NOMO-1 treated with DMSO at 0.1 percent for 48 hours (cell line): ENCODE measurements around the gene MAG.

Experiments used
- DNase-seq: peaks from one replicate; lab custom pipeline; 2025; ENCODE audit not compliant: unreplicated experiment; lab: John Stamatoyannopoulos, UW

Gene MAG

GRCh38 chr19:35315883-35316282 is 23.9 kb downstream of the MAG start:
- DNase-seq = no peak

- DNase-seq = no peak
Measured at GRCh38 chr19:35316560-35316959, 24.6 kb downstream of the MAG start.

GRCh38 chr19:35317464-35318043 is 25.6 kb downstream of the MAG start:
- DNase-seq = no peak

- DNase-seq = peak; percentile 30
Measured at GRCh38 chr19:35318679-35319448, 26.9 kb downstream of the MAG start.

- peak; percentile 72 for DNase-seq
Measured at GRCh38 chr19:35320065-35320713, 28.2 kb downstream of the MAG start.

GRCh38 chr19:35321291-35321690 is 29.3 kb downstream of the MAG start:
- DNase-seq = no peak

- no peak for DNase-seq
Measured at GRCh38 chr19:35322014-35322413, 30.1 kb downstream of the MAG start.

GRCh38 chr19:35327642-35328041 is 35.7 kb downstream of the MAG start:
- DNase-seq = no peak

- DNase-seq = peak; percentile 74
Measured at GRCh38 chr19:35328851-35329285, 36.9 kb downstream of the MAG start, which contains the start of gene CD22. TSS of gene CD22 (plus strand) at chr19:35329187. CDS start at chr19:35332041, 2,854 bp downstream.

- no peak for DNase-seq
Measured at GRCh38 chr19:35329323-35329722, 37.4 kb downstream of the MAG start.

GRCh38 chr19:35330475-35330874 is 38.5 kb downstream of the MAG start:
- no peak for DNase-seq

- no peak for DNase-seq
Measured at GRCh38 chr19:35331551-35332214, 39.7 kb downstream of the MAG start.

- no peak for DNase-seq
Measured at GRCh38 chr19:35332817-35333216, 40.9 kb downstream of the MAG start.

GRCh38 chr19:35334144-35334753 is 42.3 kb downstream of the MAG start:
- no peak for DNase-seq

- no peak for DNase-seq
Measured at GRCh38 chr19:35336166-35336955, 44.4 kb downstream of the MAG start.

- DNase-seq = no peak
Measured at GRCh38 chr19:35337097-35337983, 45.4 kb downstream of the MAG start.

- no peak for DNase-seq
Measured at GRCh38 chr19:35337984-35338296, 46.0 kb downstream of the MAG start.

GRCh38 chr19:35340431-35340830 is 48.5 kb downstream of the MAG start:
- DNase-seq = no peak

GRCh38 chr19:35341006-35341405 is 49.0 kb downstream of the MAG start:
- no peak for DNase-seq
